CD14-positive monocyte (primary cell): Measurements from ENCODE around the gene NCAM1. TPM values are rescaled to one million over a fixed set of nuclear protein-coding genes. Genes with fewer than 3 reads are reported as not detected.

Source experiments
- DNase-seq, 3 donors: peaks; one replicate each; pipeline ENCODE4 v3.0.0-alpha.2; 2011 to 2022
- H2AFZ ChIP-seq: 2 replicates; pipeline ENCODE4 v1.6.0; 2012; ENCODE audit warnings: mild to moderate bottlenecking, low read depth, low read length, inconsistent platforms; ENCODE audit not compliant: insufficient read depth, poor library complexity, severe bottlenecking
- H3K27ac ChIP-seq, 2 donors: 1 replicate in 1 of 2; 2 replicates in 1 of 2; pipeline ENCODE4 v1.5.1; 2012 to 2013; ENCODE audit warnings: low read length in 2 of 2, control low read depth in 1 of 2, inconsistent platforms in 1 of 2, low read depth in 1 of 2, mild to moderate bottlenecking in 1 of 2
- H3K27me3 ChIP-seq, 2 donors: one replicate each; pipeline versions ENCODE4 v1.6.0 to v1.6.1; 2011 to 2013; ENCODE audit warnings: low read length in 2 of 2; ENCODE audit not compliant: control insufficient read depth in 2 of 2, insufficient read depth in 2 of 2
- H3K36me3 ChIP-seq, 2 donors: replicated peaks in 1 of 2; 1 replicate in 1 of 2; 2 replicates in 1 of 2; pipeline versions ENCODE4 v1.5.1 to v1.6.1; 2012 to 2013; ENCODE audit warnings: low read length in 2 of 2, control low read depth in 1 of 2, inconsistent platforms in 1 of 2, mild to moderate bottlenecking in 1 of 2; ENCODE audit not compliant: insufficient read depth in 2 of 2, control insufficient read depth in 1 of 2
- H3K4me1 ChIP-seq, 2 donors: 1 replicate in 1 of 2; 2 replicates in 1 of 2; pipeline versions ENCODE4 v1.5.1 to v1.6.1; 2012 to 2013; ENCODE audit warnings: low read length in 2 of 2, control low read depth in 1 of 2, inconsistent platforms in 1 of 2, mild to moderate bottlenecking in 1 of 2, moderate library complexity in 1 of 2; ENCODE audit not compliant: insufficient read depth in 2 of 2, control insufficient read depth in 1 of 2
- H3K4me2 ChIP-seq: replicated peaks from 2 replicates; pipeline ENCODE3; 2012; ENCODE audit warnings: low read length, moderate library complexity, mild to moderate bottlenecking; ENCODE audit not compliant: poor library complexity, severe bottlenecking; ENCODE audit errors: extremely low read depth
- H3K4me3 ChIP-seq, 3 experiments: fragments of 200-600 bp in 1 of 3; sonication (generic) in 1 of 3; replicated peaks in 1 of 3; 1 replicate in 2 of 3; 2 replicates in 1 of 3; pipeline ENCODE4 v1.5.1; 2011 to 2013; ENCODE audit warnings: low read length in 3 of 3, mild to moderate bottlenecking in 3 of 3, control low read depth in 2 of 3, low read depth in 2 of 3, inconsistent platforms in 1 of 3, moderate library complexity in 1 of 3
- H3K79me2 ChIP-seq: 2 replicates; pipeline ENCODE4 v1.6.0; 2012; ENCODE audit warnings: mild to moderate bottlenecking, control low read depth, inconsistent platforms, low read length, moderate library complexity; ENCODE audit not compliant: insufficient read depth
- H3K9ac ChIP-seq: 2 replicates; pipeline ENCODE4 v1.6.0; 2017; ENCODE audit warnings: low read length, mild to moderate bottlenecking; ENCODE audit not compliant: insufficient read depth, poor library complexity, severe bottlenecking
- H3K9me3 ChIP-seq, 2 donors: replicated peaks in 1 of 2; 1 replicate in 1 of 2; 2 replicates in 1 of 2; pipeline versions ENCODE4 v1.5.1 to v1.6.1; 2012 to 2013; ENCODE audit warnings: low read length in 2 of 2, control low read depth in 1 of 2; ENCODE audit not compliant: control insufficient read depth in 1 of 2, insufficient read depth in 1 of 2
- H4K20me1 ChIP-seq: 2 replicates; pipeline ENCODE4 v1.6.0; 2012; ENCODE audit warnings: mild to moderate bottlenecking, low read length, control low read depth, moderate library complexity; ENCODE audit not compliant: insufficient read depth
- H3K27ac Mint-ChIP-seq, 7 donors: one replicate each; pipeline ENCODE4 v1.8.0; 2020; ENCODE audit warnings: mild to moderate bottlenecking in 7 of 7, mixed read lengths in 7 of 7, moderate library complexity in 6 of 7, inconsistent platforms in 2 of 7
- H3K27me3 Mint-ChIP-seq, 3 donors: one replicate each; pipeline ENCODE4 v1.8.0; 2021 to 2022; ENCODE audit warnings: low read depth in 3 of 3, mild to moderate bottlenecking in 3 of 3, mixed read lengths in 3 of 3, moderate library complexity in 3 of 3, inconsistent platforms in 1 of 3
- H3K36me3 Mint-ChIP-seq, 2 donors: one replicate each; pipeline ENCODE4 v1.8.0; 2020; ENCODE audit warnings: mixed read lengths in 2 of 2, inconsistent platforms in 1 of 2, mild to moderate bottlenecking in 1 of 2
- H3K4me1 Mint-ChIP-seq: one replicate; pipeline ENCODE4 v1.8.0; 2020; ENCODE audit warnings: mild to moderate bottlenecking, mixed read lengths
- H3K4me3 Mint-ChIP-seq, 2 donors: one replicate each; pipeline ENCODE4 v1.8.0; 2020; ENCODE audit warnings: mild to moderate bottlenecking in 2 of 2, mixed read lengths in 2 of 2, moderate library complexity in 1 of 2
- H3K9me3 Mint-ChIP-seq, 7 donors: one replicate each; pipeline ENCODE4 v1.8.0; 2020 to 2022; ENCODE audit warnings: mixed read lengths in 7 of 7, mild to moderate bottlenecking in 6 of 7, moderate library complexity in 6 of 7, inconsistent platforms in 2 of 7
- CTCF ChIP-seq: fragments of 200-600 bp; IDR thresholded peaks from one replicate; pipeline ENCODE4 v1.8.0; 2022; ENCODE audit warnings: antibody characterized with exemption, mild to moderate bottlenecking
- WGBS: methylation state at CpG from one replicate; pipeline ENCODE4 v1.1.5; 2013; ENCODE audit warnings: missing lambda C conversion rate; ENCODE audit not compliant: insufficient coverage; 5-methylcytosine and 5-hydroxymethylcytosine counted together
- intact Hi-C, 2 donors: fragments of 100-400 bp; cut with micrococcal nuclease; formaldehyde crosslinking; loops; one replicate each; pipeline versions ENCODE4 v1.15.0 to v1.15.1; 2023
- polyA plus RNA-seq, 3 donors: library from polyadenylated mRNA; depleted of rRNA in 1 of 3; unstranded in 2 of 3; stranded (reverse) in 1 of 3; fragments of 300-500 nt in 2 of 3; fragments of >200 nt in 1 of 3; fragmentation: Illumina TruSeq in 2 of 3; gene quantifications; 1 replicate in 2 of 3; 2 replicates in 1 of 3; pipeline ENCODE4 v1.2.3, GENCODE V29; 2012 to 2021

Gene NCAM1
- polyA plus RNA-seq, 3 donors: 0.65 to 0.69 TPM; not detected in 1

DNA sequence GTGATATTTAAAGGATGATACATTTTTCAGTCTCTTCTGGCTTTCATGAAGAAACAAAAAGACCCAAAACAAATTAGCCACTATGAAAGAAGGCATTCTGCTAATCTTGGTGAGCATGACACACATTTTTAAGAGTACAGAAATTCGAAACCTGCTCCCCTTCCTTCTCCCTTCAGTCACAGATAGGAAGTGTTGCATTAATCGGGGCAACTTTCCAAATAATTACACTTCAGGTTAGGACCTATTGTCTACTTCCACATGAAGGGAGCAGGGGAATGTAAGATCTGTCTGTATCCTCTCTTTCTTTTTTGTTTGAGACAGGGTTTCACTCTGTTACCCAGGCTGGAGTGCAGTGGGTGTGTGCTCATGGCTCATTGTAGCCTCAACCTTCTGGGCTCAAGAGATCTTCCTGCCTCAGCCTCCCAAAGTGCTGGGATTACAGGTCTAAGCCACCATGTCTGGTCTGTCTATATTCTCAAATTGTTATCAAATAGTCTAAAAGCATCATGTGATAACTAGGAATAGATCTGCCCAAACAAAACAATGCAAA is 45.8 kb downstream of the NCAM1 start:
- Mint-ChIP-seq H3K27ac (peak overlapping the region in 1 of 7 donors; percentile 59), H3K36me3 (no peaks in the 10 kb centered on the region), H3K4me3 (peak overlapping the region in 1 of 2 donors; percentile 1), H3K4me1 (peaks cover 9% of the 10 kb centered on the region), H3K27me3 (peaks cover 4 to 7% (median 4%) of the 10 kb centered on the region in 3 donors), H3K9me3 (peaks cover 0 to 3% (median 1%) of the 10 kb centered on the region in 7 donors)
- no peaks in the 10 kb centered on the region for H3K36me3 ChIP-seq
- H3K4me3 ChIP-seq: no peak overlapping the region
- no peak for TF ChIP-seq CTCF
- no peak overlapping the region for H3K9ac ChIP-seq
- peak overlapping the region; percentile 6 for H2AFZ ChIP-seq
- intact Hi-C loops: no loop called here
- no peak for DNase-seq
- H3K27me3 ChIP-seq: peaks cover 0 to 5% of the 10 kb centered on the region in 2 donors
- H3K4me2 ChIP-seq: no peak overlapping the region
- H3K9me3 ChIP-seq: no peaks in the 10 kb centered on the region
- H3K79me2 ChIP-seq: no peaks in the 10 kb centered on the region
- H3K27ac ChIP-seq: no peak overlapping the region
- peaks cover 0 to 4% of the 10 kb centered on the region in 2 donors for H3K4me1 ChIP-seq
- no peaks in the 10 kb centered on the region for H4K20me1 ChIP-seq
- WGBS: no CpG with 5 or more reads among the region's 2 CpGs

DNA sequence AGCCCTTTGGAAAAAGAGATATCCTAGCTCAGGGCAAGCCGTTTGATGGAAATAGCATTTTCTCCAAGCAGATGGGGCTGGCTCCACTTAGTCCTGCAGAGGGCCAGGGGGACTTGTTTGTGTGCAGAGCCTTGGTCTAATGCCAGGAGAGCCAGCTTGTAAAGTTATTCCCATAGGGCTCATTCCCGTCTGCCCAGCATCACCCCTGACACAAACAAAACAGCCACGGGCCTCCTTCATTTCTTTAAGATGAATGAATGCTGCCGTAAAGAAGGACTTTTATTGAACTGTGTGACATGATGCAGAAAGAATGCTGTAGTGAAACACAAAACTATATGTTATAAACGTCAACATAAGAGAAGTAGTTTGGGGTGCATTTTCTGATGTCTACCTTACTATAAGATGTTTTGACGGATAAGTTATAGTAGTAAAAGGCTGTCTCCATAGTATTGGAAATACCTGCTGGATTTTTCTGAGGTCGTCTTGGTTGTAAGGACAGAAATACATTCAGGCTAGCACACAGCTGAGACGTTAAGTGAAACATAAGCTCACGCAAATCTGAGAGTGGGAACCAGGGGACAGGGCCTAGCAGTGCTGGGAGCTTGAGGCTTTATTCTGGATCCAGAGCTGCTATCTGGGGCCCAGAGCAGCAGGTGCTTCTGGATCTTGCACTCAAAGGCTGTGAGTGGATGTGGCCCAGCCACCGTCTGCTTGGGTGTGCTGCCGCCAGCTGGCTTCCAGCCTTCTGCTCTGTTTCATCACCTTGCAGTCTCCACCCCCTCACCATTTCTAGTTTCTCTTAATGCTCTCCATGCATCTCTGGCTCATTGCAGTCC is 53.3 kb downstream of the NCAM1 start:
- no peak for DNase-seq
- 97% methylated on average over 8 of the region's 11 CpGs for WGBS

More for the DNA sequence above, 53.3 kb downstream of the NCAM1 start:
- no peak for TF ChIP-seq CTCF
- Histone ChIP-seq H3K9ac (no peak overlapping the region), H3K9me3 (no peaks in the 10 kb centered on the region), H2AFZ (no peak overlapping the region), H3K4me3 (no peak overlapping the region), H3K4me2 (no peak overlapping the region), H3K27me3 (no peaks in the 10 kb centered on the region), H3K27ac (no peak overlapping the region), H4K20me1 (no peaks in the 10 kb centered on the region), H3K4me1 (peaks cover 6 to 20% of the 10 kb centered on the region in 2 donors), H3K79me2 (no peaks in the 10 kb centered on the region), H3K36me3 (no peaks in the 10 kb centered on the region)
- no peak overlapping the region for H3K4me3 Mint-ChIP-seq
- peak overlapping the region in 1 of 7 donors; percentile 41 for H3K27ac Mint-ChIP-seq
- intact Hi-C loops: no loop called here
- H3K27me3 Mint-ChIP-seq: peaks cover 1 to 7% (median 2%) of the 10 kb centered on the region in 3 donors
- H3K36me3 Mint-ChIP-seq: no peaks in the 10 kb centered on the region
- peaks cover 0 to 14% (median 4%) of the 10 kb centered on the region in 7 donors for H3K9me3 Mint-ChIP-seq
- H3K4me1 Mint-ChIP-seq: peaks cover 15% of the 10 kb centered on the region
